ENCODE data around the gene LIN37.

GRCh38 chr19:35768082-35768421, 19.7 kb downstream of the LIN37 start:
- TF ChIP-seq CTCF (IDR thresholded peaks at IDR 0.05; ENCODE audit: poor library complexity) (no peak), EZH2phosphoT487 (IDR thresholded peaks at IDR 0.05; ENCODE audit: low read depth, severe bottlenecking, unreplicated experiment) (no peak)

Measured in hepatocyte (in vitro differentiated cells).